Tibial nerve (tissue), 4 donors: Measurements from ENCODE around the gene HAP1.

Experiments
- CTCF ChIP-seq, 5 experiments: fragments of 200-600 bp in 3 of 5; fragments of 450-650 bp in 2 of 5; sonication (generic) in 3 of 5; IDR thresholded peaks; one replicate each; pipeline ENCODE4 v1.5.1; 2016 to 2019; ENCODE audit warnings: antibody characterized with exemption in 5 of 5, mild to moderate bottlenecking in 3 of 5, moderate library complexity in 2 of 5
- EP300 ChIP-seq, 2 donors: sonication (generic); formaldehyde crosslinking; IDR thresholded peaks; one replicate each; pipeline ENCODE4 v1.6.1; 2017; ENCODE audit warnings: antibody characterized with exemption in 2 of 2, mild to moderate bottlenecking in 1 of 2
- POLR2A ChIP-seq, 2 donors: fragments of 450-650 bp; IDR thresholded peaks; one replicate each; pipeline ENCODE4 v1.6.1; 2017; ENCODE audit warnings: antibody characterized with exemption in 2 of 2, mild to moderate bottlenecking in 2 of 2, moderate library complexity in 2 of 2

GRCh38 chr17:41717408-41718286, 16.8 kb downstream of the HAP1 start:
- no peak for TF ChIP-seq CTCF (IDR thresholded peaks at IDR 0.05)
- no peak for TF ChIP-seq EP300 (IDR thresholded peaks at IDR 0.05)
- TF ChIP-seq POLR2A (IDR thresholded peaks at IDR 0.05), result no peak
